T-helper 2 cell (primary cell): ENCODE measurements around the gene INPP5A.

Experiments used
- DNase-seq, 5 experiments: peaks; one replicate each; pipeline versions ENCODE4 v3.0.0 to v3.0.0-alpha.2; 2012 to 2022

INPP5A gene

GRCh38 chr10:132649651-132650360, 112.2 kb downstream of the INPP5A start:
- no peak for DNase-seq

GRCh38 chr10:132650611-132651250, 113.1 kb downstream of the INPP5A start:
- DNase-seq: no peak

- DNase-seq: no peak
Observed at GRCh38 chr10:132651511-132652029, 114.0 kb downstream of the INPP5A start.

GRCh38 chr10:132652446-132652845, 114.9 kb downstream of the INPP5A start:
- no peak for DNase-seq

- DNase-seq: no peak
Observed at GRCh38 chr10:132652936-132653590, 115.5 kb downstream of the INPP5A start.

- DNase-seq: no peak
Observed at GRCh38 chr10:132653721-132654120, 116.1 kb downstream of the INPP5A start.

GRCh38 chr10:132654121-132654571, 116.6 kb downstream of the INPP5A start:
- DNase-seq: no peak

- DNase-seq: peak in 3 of 5 experiments; percentile 17 to 34 (median 31)
Observed at GRCh38 chr10:132654708-132655661, 117.4 kb downstream of the INPP5A start.

GRCh38 chr10:132655735-132656134, 118.1 kb downstream of the INPP5A start:
- no peak for DNase-seq

- no peak for DNase-seq
Observed at GRCh38 chr10:132656283-132657126, 118.9 kb downstream of the INPP5A start.

- no peak for DNase-seq
Observed at GRCh38 chr10:132657127-132657706, 119.6 kb downstream of the INPP5A start.

GRCh38 chr10:132657748-132658147, 120.2 kb downstream of the INPP5A start:
- DNase-seq: no peak

- no peak for DNase-seq
Observed at GRCh38 chr10:132658546-132659205, 121.1 kb downstream of the INPP5A start.

- no peak for DNase-seq
Observed at GRCh38 chr10:132659206-132660091, 121.9 kb downstream of the INPP5A start.

- DNase-seq: no peak
Observed at GRCh38 chr10:132660385-132660784, 122.8 kb downstream of the INPP5A start.

- no peak for DNase-seq
Observed at GRCh38 chr10:132662186-132662920, 124.8 kb downstream of the INPP5A start.

GRCh38 chr10:132663666-132664365, 126.2 kb downstream of the INPP5A start:
- no peak for DNase-seq

- DNase-seq: no peak
Observed at GRCh38 chr10:132664407-132664806, 126.8 kb downstream of the INPP5A start.
